Activated CD4-positive, alpha-beta T cell treated with anti-CD3 and anti-CD28 coated beads, Interleukin-2, amount 10 ng/mL, durations not matched to agents 7 days and 5 days (primary cell): ENCODE data around the gene STPG2. TPM values are rescaled to one million over a fixed set of nuclear protein-coding genes. Genes with fewer than 3 reads are reported as not detected.
"Not testable (repeated sequence)": the region's sequence is repeated elsewhere in the genome, so short reads cannot be mapped to it uniquely, and the experiment has no call there.

ENCODE experiments used
- CTCF ChIA-PET: fragments of 350-600 bp; sonication (Branson Sonifier 250); formaldehyde crosslinking; loops from one replicate; lab custom pipeline; 2021; ENCODE audit warnings: antibody characterized with exemption; lab: Charles Lee
- POLR2A ChIA-PET: fragments of 350-600 bp; sonication (Branson Sonifier 250); formaldehyde crosslinking; loops from one replicate; lab custom pipeline; 2021; ENCODE audit warnings: antibody characterized with exemption; lab: Charles Lee
- DNase-seq: peaks from one replicate; pipeline ENCODE4 v3.0.0-alpha.2; 2020
- H3K27ac Mint-ChIP-seq: one replicate; pipeline ENCODE4 v1.8.0; 2021; ENCODE audit warnings: mild to moderate bottlenecking, moderate library complexity, mixed read lengths
- H3K27me3 Mint-ChIP-seq: one replicate; pipeline ENCODE4 v1.8.0; 2021; ENCODE audit warnings: mixed read lengths
- H3K36me3 Mint-ChIP-seq: one replicate; pipeline ENCODE4 v1.8.0; 2021; ENCODE audit warnings: low read depth, mixed read lengths
- H3K4me1 Mint-ChIP-seq: one replicate; pipeline ENCODE4 v1.8.0; 2021; ENCODE audit warnings: mixed read lengths
- H3K4me3 Mint-ChIP-seq: one replicate; pipeline ENCODE4 v1.8.0; 2021; ENCODE audit warnings: mild to moderate bottlenecking, moderate library complexity, mixed read lengths
- H3K9me3 Mint-ChIP-seq: one replicate; pipeline ENCODE4 v1.8.0; 2021; ENCODE audit warnings: mixed read lengths
- total RNA-seq, 2 experiments: library from RNA; stranded (reverse); gene quantifications; one replicate each; pipeline ENCODE4 v1.2.3, GENCODE V29; 2021

STPG2 gene
- total RNA-seq, 2 experiments from 2014 or later: 0.12 TPM; not detected in 1

DNA sequence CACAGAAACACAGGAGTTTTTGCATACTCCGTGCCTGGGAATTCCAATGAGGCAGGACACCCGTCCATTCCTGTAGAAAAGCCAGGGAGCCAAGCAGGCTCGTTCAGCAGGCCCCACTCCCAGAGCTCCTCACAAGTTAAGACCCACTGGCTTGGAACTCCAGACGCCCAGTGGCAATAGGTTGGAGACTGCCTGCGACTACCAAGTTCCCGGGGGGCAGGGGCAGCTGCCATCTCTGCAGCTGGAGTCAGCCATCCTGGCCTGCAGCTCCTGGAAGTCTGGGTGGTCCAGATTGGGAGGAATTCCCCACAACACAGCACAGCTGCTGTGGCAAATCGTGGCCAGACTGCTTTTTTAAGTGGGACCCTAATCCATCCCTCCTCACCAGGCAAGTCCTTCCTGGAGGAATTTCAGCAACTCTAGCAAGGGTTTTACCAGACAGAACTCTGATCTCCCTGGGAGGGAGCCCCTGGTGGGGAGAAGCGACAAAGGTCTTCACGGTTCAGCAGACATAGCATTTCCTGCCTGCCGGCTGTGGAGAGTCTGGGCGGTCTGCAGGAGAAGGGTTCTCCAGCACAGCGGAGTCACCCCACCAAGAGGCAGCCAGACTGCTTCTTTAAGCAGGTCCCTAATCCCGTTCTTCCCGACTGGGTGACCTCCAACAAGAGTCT is 231.9 kb downstream of the STPG2 start:
- H3K4me1 Mint-ChIP-seq: no peaks in the 10 kb centered on the region
- CTCF ChIA-PET: no interaction called here
- POLR2A ChIA-PET: no interaction called here
- H3K4me3 Mint-ChIP-seq: no peak overlapping the region
- peaks cover 3% of the 10 kb centered on the region for H3K9me3 Mint-ChIP-seq
- H3K27ac Mint-ChIP-seq: no peak overlapping the region
- H3K27me3 Mint-ChIP-seq: no peaks in the 10 kb centered on the region
- H3K36me3 Mint-ChIP-seq: no peaks in the 10 kb centered on the region
- no peak for DNase-seq

DNA sequence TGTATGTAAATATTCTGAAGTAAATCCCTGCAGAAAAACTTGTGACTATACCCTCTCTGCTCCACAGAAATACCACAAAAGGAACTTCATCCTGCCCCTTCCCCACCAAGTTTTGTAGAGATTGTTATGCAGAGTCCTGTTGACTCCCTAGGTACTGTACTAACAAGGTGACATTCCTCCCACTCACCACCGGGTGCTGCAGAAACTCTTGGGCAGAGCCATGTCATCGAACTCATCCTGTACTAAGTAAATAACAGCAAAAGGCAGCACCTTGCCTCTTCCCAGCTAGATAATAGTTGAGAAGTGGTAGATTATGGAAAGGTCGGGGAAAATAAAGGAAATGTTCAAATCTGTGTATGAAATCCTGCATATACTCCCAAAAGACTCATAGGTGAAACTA is 233.3 kb downstream of the STPG2 start:
- no peak for DNase-seq
- ChIA-PET POLR2A (no interaction called here), CTCF (no interaction called here)
- Mint-ChIP-seq H3K27me3 (no peaks in the 10 kb centered on the region), H3K4me3 (no peak overlapping the region), H3K36me3 (no peaks in the 10 kb centered on the region), H3K4me1 (no peaks in the 10 kb centered on the region), H3K27ac (no peak overlapping the region), H3K9me3 (peaks cover 4% of the 10 kb centered on the region)

DNA sequence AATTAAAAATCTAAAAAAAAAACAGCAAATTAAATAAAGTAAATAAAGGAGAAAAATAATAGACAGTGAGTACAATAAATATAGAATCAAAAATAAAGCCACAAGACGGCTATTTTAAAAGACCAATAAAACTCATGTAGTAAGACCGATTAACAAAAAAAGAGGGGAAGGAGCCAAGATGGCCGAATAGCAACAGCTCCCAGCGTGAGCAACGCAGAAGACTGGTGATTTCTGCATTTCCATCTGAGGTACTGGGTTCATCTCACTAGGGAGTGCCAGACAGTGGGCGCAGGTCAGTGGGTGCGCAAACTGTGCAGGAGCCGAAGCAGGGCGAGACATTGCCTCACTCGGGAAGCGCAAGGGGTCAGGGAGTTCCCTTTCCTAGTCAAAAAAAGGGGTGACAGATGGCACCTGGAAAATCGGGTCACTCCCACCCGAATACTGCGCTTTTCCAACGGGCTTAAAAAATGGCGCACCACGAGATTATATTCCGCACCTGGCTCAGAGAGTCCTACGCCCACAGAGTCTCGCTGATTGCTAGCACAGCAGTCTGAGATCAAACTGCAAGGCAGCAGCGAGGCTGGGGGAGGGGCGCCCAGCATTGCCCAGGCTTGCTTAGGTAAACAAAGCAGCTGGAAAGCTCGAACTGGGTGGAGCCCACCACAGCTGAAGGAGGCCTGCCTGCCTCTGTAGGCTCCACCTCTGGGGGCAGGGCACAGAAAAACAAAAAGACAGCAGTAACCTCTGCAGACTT is 239.7 kb downstream of the STPG2 start:
- H3K27me3 Mint-ChIP-seq, H3K4me3 Mint-ChIP-seq, H3K27ac Mint-ChIP-seq, DNase-seq, H3K36me3 Mint-ChIP-seq, H3K4me1 Mint-ChIP-seq, POLR2A ChIA-PET: not testable (repeated sequence)
- H3K9me3 Mint-ChIP-seq: peaks cover 13% of the 10 kb centered on the region
- CTCF ChIA-PET: interaction anchor here (0.6 kb wide), 1 partner anchor 1845 kb away, joined by 3 read pairs; no protein-coding TSS in a partner anchor

DNA sequence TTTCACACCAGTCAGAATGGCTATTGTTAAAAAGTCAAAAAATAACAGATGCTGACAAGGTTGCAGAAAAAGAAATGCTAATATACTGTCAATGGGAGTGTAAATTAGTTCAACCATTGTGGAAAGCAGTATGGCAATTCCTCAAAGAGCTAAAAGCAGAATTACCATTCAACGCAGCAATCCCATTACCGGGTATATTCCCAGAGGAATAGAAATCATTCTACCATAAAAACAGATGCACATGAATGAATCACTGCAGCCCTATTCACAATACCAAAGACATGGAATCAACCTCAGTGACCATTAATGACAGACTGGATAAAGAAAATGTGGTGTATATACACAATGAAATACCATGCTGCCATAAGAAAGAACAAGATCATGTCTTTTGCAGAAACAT is 243.0 kb downstream of the STPG2 start:
- H3K4me3 Mint-ChIP-seq: no peak overlapping the region
- no peaks in the 10 kb centered on the region for H3K4me1 Mint-ChIP-seq
- no peaks in the 10 kb centered on the region for H3K27me3 Mint-ChIP-seq
- CTCF ChIA-PET: no interaction called here
- H3K36me3 Mint-ChIP-seq: no peaks in the 10 kb centered on the region
- H3K27ac Mint-ChIP-seq: no peak overlapping the region
- POLR2A ChIA-PET: no interaction called here
- H3K9me3 Mint-ChIP-seq: peaks cover 10% of the 10 kb centered on the region
- DNase-seq: no peak

DNA sequence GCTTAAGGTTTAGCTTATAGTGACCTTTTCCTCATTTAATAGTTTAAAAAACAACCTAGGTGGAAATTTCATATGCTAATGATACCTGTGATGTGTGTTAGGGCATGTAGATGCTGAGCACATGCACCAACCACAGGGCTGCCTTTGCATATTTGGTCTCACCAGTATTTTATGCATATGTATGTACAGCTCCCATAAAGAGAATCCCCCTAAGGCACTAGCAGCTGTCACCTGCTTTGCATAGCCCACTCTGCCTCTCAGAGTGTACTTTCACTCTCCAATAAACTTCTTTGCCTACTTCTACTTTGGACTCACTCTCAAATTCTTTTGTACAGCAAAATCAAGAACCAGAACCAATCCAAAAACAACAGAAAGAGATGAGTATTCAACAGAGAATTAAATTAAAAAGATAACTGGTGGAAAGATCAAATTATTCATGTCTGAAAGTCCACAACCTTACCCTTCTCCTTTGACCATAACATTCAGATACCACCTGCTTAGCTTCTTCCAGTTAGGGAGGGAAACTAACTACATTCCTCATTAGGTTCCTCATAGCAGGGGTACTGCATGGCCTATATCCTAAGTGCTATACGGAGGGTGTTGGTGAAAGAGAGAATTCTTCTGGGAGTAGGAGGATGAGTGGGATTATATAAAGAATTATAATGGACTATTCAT is 250.5 kb downstream of the STPG2 start:
- Mint-ChIP-seq H3K27ac (no peak overlapping the region), H3K4me1 (no peaks in the 10 kb centered on the region), H3K9me3 (peaks cover 2% of the 10 kb centered on the region), H3K36me3 (no peaks in the 10 kb centered on the region), H3K27me3 (no peaks in the 10 kb centered on the region), H3K4me3 (no peak overlapping the region)
- DNase-seq: no peak
- CTCF ChIA-PET: no interaction called here
- POLR2A ChIA-PET: no interaction called here

DNA sequence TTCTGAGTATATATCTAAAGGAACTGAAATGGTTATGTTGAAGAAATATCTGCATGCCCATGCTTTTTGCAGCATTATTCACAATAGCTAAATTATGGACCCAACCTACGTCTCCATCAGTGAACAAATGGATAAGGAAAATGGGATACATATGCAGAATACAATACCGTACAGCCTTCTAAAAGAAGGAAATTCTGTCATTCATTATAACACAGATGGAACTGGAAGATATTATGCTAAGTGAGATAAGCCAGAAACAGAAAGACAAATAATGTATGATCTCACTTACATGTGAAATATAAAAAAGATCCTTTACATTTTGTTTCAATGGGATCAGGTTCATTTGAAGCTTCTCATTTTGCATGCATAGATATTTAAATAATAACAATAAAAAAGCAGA is 263.3 kb downstream of the STPG2 start:
- no peak for DNase-seq
- Mint-ChIP-seq H3K27me3 (no peaks in the 10 kb centered on the region), H3K4me1 (no peaks in the 10 kb centered on the region), H3K9me3 (peaks cover 3% of the 10 kb centered on the region), H3K4me3 (no peak overlapping the region), H3K36me3 (no peaks in the 10 kb centered on the region), H3K27ac (no peak overlapping the region)
- ChIA-PET CTCF (no interaction called here), POLR2A (no interaction called here)

DNA sequence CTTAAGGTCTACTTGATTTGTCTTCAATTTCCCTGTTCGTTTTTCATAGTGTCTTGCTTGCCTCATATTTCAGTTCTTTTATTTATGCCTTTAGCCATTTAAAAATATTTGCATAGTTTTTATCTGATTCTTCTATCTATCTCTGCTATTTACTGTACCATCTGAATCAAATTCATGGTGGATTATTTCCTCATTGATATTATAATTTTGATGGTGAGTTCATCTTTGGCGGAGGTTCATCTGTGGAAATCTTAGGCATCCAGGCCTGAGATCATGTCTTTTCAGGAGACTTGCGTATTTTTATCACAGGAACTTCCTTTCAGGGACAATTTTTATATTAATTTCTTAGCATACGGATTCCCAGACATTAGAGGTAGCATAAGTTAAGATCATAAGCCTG is 275.2 kb downstream of the STPG2 start:
- DNase-seq: no peak

DNA sequence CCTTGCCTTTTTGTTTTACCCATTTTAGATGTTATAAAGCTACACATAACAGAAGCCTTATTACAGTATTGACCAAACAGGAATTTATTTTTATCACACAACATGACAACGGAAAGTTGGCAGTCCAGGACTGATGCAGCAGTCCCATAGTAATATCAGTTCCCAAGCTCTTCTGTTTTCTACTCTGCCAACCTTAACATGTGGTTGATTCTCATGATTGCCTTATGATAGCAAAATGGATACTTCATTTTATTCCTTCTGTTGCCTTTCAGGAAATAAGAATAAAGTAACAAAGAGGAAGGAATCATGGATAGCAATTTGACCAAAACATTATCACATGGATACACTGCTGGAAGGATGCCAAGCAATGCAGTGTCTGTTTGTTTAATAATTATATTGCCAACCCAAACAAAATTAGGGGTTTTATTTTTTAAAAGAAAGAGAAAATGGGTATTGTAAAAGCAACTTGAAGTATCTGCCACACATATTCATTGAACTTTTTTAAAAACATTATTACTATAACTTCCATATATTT is 275.7 kb downstream of the STPG2 start:
- Mint-ChIP-seq H3K4me1 (no peaks in the 10 kb centered on the region), H3K36me3 (no peaks in the 10 kb centered on the region), H3K27me3 (no peaks in the 10 kb centered on the region), H3K9me3 (no peaks in the 10 kb centered on the region), H3K27ac (no peak overlapping the region), H3K4me3 (no peak overlapping the region)
- DNase-seq: no peak
- POLR2A ChIA-PET: no interaction called here
- CTCF ChIA-PET: no interaction called here

More for the DNA sequence above, 275.2 kb downstream of the STPG2 start:
- ChIA-PET POLR2A (no interaction called here), CTCF (no interaction called here)
- Mint-ChIP-seq H3K4me1 (no peaks in the 10 kb centered on the region), H3K4me3 (no peak overlapping the region), H3K27me3 (no peaks in the 10 kb centered on the region), H3K9me3 (no peaks in the 10 kb centered on the region), H3K36me3 (no peaks in the 10 kb centered on the region), H3K27ac (no peak overlapping the region)

DNA sequence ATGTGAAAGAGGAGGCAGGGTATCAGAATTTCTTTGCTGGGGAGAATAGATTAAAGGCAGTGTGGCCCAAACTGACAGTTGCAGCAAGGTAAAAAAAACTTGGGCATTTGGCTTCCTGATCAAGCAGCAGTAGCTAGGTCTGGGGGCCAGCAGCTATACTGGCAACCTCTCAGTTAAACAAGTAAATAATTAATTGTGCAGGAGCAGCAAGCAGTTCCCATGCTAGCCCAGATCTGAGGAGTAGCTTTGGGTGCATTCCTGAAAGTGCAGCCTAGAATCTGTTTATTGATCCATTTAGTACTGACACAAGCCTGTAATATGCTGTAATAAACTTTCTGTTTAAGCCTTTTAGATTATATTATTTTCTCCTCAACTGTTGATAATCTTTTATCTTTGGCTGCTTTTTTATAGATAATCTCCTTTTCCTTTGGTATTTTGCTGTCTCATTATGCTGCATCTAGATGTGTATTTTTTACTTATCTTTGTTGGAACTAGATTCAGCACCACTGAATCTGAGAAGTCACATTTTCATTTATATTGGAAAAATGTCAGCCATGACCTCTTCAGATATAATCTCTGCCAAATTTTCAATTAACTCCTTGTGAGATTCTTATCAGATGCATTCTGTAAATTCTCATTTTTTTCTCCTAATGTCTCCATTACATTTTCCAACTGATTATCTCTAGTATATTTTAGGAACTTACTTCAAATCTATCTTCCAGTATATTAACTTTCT is 276.3 kb downstream of the STPG2 start:
- Mint-ChIP-seq H3K9me3 (no peaks in the 10 kb centered on the region), H3K4me3 (no peak overlapping the region), H3K36me3 (no peaks in the 10 kb centered on the region), H3K27ac (no peak overlapping the region), H3K4me1 (no peaks in the 10 kb centered on the region), H3K27me3 (no peaks in the 10 kb centered on the region)
- DNase-seq: no peak
- ChIA-PET CTCF (no interaction called here), POLR2A (no interaction called here)

DNA sequence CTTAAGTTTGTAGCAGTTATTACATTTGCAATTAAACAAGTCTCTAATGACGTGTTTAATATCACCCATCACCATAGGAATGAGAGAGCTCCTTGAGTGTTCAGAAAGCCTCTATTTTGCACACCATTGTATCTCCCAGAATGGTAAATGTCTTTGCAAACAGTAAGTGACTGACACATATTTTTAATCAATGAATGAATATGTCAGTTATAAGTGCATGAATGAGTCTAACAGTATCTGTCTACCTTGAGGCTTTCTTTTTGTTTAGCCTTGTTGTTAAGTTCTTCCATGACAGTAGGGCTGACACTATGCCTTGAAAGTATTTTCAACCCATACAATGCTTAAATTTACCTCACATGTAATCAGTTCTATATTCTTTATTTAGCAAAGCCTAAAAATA is 292.2 kb downstream of the STPG2 start:
- DNase-seq: no peak
- CTCF ChIA-PET: no interaction called here
- POLR2A ChIA-PET: no interaction called here
- no peak overlapping the region for H3K4me3 Mint-ChIP-seq
- H3K9me3 Mint-ChIP-seq: peaks cover 5% of the 10 kb centered on the region
- no peaks in the 10 kb centered on the region for H3K36me3 Mint-ChIP-seq
- H3K4me1 Mint-ChIP-seq: no peaks in the 10 kb centered on the region
- H3K27me3 Mint-ChIP-seq: no peaks in the 10 kb centered on the region
- no peak overlapping the region for H3K27ac Mint-ChIP-seq

DNA sequence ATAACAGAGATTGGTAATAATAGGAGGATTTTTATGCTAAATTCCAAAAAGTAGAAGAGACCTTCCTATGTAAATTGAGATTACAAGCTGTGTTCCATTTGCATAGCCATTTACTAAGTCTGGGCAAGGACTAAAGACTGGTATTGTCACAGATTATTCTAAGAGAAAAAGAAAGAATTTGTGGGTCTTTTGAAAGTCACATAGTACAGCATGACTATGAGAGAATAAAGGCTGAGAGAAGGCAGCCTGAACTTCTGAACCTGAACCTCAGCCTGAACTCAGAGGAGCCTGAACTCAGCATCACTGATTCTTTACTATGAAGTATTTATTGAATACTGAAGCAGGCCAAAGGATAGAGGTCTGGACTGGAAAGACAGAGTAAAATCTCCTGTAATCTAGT is 297.5 kb downstream of the STPG2 start:
- Mint-ChIP-seq H3K36me3 (no peaks in the 10 kb centered on the region), H3K9me3 (peaks cover 7% of the 10 kb centered on the region), H3K4me1 (no peaks in the 10 kb centered on the region), H3K27ac (no peak overlapping the region), H3K4me3 (no peak overlapping the region), H3K27me3 (no peaks in the 10 kb centered on the region)
- DNase-seq: no peak
- ChIA-PET POLR2A (no interaction called here), CTCF (no interaction called here)

DNA sequence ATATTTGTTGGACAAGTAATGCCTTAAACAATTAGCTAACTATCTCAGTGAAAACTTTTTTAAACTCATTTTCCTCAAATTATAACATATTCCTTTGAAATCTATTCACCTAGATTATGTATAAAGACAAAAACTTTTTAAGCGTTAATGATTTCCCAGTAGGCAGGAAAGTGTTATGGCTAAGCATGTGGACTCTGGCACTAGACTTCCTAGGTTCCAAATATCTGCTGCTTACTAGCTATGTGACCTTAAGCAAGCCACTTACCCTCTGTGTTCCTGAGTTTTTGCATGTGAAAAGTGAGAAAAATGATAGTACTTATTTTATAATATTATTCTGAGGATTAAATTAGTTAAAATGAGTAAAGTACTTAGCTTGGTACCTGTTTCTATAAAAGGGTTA is 301.8 kb downstream of the STPG2 start:
- Mint-ChIP-seq H3K36me3 (no peaks in the 10 kb centered on the region), H3K4me1 (no peaks in the 10 kb centered on the region), H3K4me3 (no peak overlapping the region), H3K9me3 (peaks cover 2% of the 10 kb centered on the region), H3K27ac (no peak overlapping the region), H3K27me3 (no peaks in the 10 kb centered on the region)
- no peak for DNase-seq
- POLR2A ChIA-PET: no interaction called here
- CTCF ChIA-PET: no interaction called here

DNA sequence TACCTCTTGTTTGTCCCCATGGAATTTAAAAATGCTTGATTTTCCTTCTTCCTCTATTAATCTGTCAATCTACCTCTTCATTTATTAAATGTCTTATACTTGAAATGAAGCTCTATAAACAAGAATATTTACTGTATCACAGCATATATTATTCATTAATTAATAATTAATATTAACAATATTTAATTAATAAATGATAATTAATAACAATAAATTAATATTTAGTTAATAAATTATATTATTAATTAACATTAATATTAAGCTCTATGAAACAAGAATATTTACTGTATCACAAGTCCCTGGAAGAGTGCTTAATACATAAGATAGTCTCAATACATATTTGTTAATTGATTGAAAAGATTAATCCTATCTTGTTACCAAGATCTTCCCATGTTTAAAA is 306.6 kb downstream of the STPG2 start:
- H3K36me3 Mint-ChIP-seq: no peaks in the 10 kb centered on the region
- H3K27me3 Mint-ChIP-seq: no peaks in the 10 kb centered on the region
- no peak for DNase-seq
- CTCF ChIA-PET: no interaction called here
- POLR2A ChIA-PET: no interaction called here
- no peaks in the 10 kb centered on the region for H3K4me1 Mint-ChIP-seq
- H3K4me3 Mint-ChIP-seq: no peak overlapping the region
- H3K27ac Mint-ChIP-seq: no peak overlapping the region
- H3K9me3 Mint-ChIP-seq: peaks cover 7% of the 10 kb centered on the region
